ENCODE data around the gene LRRC72. TPM values are rescaled to one million over a fixed set of nuclear protein-coding genes. Genes with fewer than 3 reads are reported as not detected.

Gene LRRC72
- not detected in 3 replicates for polyA plus RNA-seq
- polyA plus RNA-seq (2011; ENCODE audit: low read depth), result not detected
- not detected in 2 replicates for polyA plus RNA-seq (2011; cell fraction: cytosol; rRNA removed)
- polyA plus RNA-seq (2011; cell fraction: nucleus; rRNA removed), result not detected in 2 replicates
- polyA plus RNA-seq (2012; ENCODE audit: low replicate concordance), result not detected in 2 replicates
- polyA minus RNA-seq, result not detected in 3 replicates
- not detected for polyA minus RNA-seq (2011; cell fraction: cytosol; rRNA and poly(A)+ RNA removed)
- polyA minus RNA-seq (2011; cell fraction: nucleus; rRNA and poly(A)+ RNA removed), result not detected in 2 replicates

DNA sequence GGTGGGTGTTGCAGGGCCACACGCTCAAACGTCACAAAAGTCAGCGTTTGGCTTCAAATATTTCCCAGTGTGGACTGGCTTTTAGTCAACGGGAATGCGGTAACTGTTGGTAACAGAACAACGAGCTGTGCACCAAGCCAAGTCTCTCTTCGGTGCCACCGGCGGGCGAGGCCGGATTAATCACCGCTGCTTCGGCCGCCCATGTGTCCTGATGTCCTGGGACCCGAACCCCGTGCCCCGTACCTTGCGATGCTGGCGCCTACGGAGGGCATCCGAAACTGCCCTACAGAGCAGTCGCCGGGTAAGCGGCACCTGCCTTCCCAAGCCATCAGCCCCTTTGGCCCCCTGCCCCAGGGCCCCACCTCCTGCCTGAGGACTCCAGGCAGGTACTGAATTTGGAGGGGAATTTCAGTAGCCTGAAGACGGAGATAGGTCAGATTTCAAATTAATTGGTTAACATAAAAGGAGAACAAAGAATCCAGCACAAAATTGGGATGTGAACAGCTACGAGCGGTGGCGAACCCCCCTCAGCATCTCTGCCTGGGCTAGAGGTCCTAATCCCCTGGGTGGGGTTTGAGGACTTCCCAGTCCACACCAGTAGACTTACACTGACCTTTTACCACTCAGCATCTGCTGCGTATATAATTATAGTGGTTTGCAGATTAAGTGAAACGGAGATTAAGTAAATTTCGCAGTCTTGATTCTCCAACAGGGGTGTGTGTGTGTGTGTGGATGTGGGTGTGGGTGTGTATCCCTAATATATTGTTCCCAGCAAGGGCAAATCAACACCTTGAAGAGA lies at the start of gene LRRC72:
Gene LRRC72, plus strand, starts transcription at position 84 of the 799 bp plus-strand sequence. Its CDS starts 128 bp downstream, at position 212.
- H3K4me1 ChIP-seq (ENCODE audit: control insufficient read depth, extremely low read depth, insufficient read depth, low read length), result no peaks in the 10 kb centered on the region
- FAIRE-seq, result no peak
- dilution Hi-C loops (cut with MboI; ENCODE audit: extremely low pct_ligation_motif_present, low sequenced_read_pairs), result no loop called here
- no peaks in the 10 kb centered on the region for H3K9me3 ChIP-seq (ENCODE audit: control insufficient read depth, low read depth, low read length)
- no peak within 1 kb of the TSS for H3K4me3 ChIP-seq (ENCODE audit: control insufficient read depth in 2 of 3, extremely low read depth in 1 of 3, insufficient read depth in 2 of 3, low read depth in 1 of 3, low read length in 3 of 3)
- TF ChIP-seq EZH2 (IDR thresholded peaks at IDR 0.05; ENCODE audit: low read length), result no peak
- TF ChIP-seq, protein P1, sequence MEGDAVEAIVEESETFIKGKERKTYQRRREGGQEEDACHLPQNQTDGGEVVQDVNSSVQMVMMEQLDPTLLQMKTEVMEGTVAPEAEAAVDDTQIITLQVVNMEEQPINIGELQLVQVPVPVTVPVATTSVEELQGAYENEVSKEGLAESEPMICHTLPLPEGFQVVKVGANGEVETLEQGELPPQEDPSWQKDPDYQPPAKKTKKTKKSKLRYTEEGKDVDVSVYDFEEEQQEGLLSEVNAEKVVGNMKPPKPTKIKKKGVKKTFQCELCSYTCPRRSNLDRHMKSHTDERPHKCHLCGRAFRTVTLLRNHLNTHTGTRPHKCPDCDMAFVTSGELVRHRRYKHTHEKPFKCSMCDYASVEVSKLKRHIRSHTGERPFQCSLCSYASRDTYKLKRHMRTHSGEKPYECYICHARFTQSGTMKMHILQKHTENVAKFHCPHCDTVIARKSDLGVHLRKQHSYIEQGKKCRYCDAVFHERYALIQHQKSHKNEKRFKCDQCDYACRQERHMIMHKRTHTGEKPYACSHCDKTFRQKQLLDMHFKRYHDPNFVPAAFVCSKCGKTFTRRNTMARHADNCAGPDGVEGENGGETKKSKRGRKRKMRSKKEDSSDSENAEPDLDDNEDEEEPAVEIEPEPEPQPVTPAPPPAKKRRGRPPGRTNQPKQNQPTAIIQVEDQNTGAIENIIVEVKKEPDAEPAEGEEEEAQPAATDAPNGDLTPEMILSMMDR (optimal IDR thresholded peaks at IDR 0.05 in 1 of 3, IDR thresholded peaks at IDR 0.05 in 1 of 3, conservative IDR thresholded peaks at IDR 0.05 in 1 of 3; ENCODE audit: extremely low read depth in 1 of 3, insufficient read depth in 2 of 3, low read length in 3 of 3), result no peak
- H3K9me1 ChIP-seq (ENCODE audit: control insufficient read depth, extremely low read depth, insufficient read depth, low read length), result no peaks in the 10 kb centered on the region
- H3K36me3 ChIP-seq (ENCODE audit: control insufficient read depth in 2 of 2, extremely low read depth in 1 of 2, insufficient read depth in 2 of 2, low read length in 2 of 2), result no peaks in the 10 kb centered on the region
- H4K20me1 ChIP-seq (ENCODE audit: control insufficient read depth, extremely low read depth, insufficient read depth, low read length), result no peaks in the 10 kb centered on the region
- no peak for DNase-seq (ENCODE audit: low read depth, low spot score)
- no peak within 1 kb of the TSS for H3K4me2 ChIP-seq (ENCODE audit: control insufficient read depth, extremely low read depth, insufficient read depth, low read depth, low read length)
- H3K9ac ChIP-seq (ENCODE audit: control insufficient read depth, extremely low read depth, insufficient read depth, low read length), result no peak within 1 kb of the TSS
- no peak within 1 kb of the TSS for H3K27ac ChIP-seq (ENCODE audit: control insufficient read depth, insufficient read depth, low read length)
- no peak within 1 kb of the TSS for H2AFZ ChIP-seq (ENCODE audit: control insufficient read depth, low read length)
- H3K79me2 ChIP-seq (ENCODE audit: control insufficient read depth, insufficient read depth, low read length), result no peaks in the 10 kb centered on the region
- no peaks in the 10 kb centered on the region for H3K27me3 ChIP-seq (ENCODE audit: control insufficient read depth, extremely low read depth, insufficient read depth, low read length)

DNA sequence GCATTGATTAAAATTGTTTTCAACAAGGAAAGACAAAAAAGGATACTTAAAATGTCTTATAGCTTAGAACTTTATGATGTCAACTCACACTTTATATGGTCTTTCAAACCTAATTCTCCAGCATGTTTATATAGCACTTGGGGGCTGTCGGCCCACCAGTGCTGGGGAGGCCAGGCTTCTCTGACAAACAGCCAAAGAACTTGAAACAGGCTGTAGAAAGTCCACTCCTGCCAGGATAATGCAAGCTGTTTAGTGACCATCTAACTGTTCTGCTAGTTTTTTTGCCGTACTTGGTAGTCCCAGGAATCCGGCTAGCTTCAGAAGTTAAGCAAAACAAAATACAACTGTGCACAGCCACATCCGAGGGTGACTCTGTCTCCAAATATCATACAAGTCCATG lies 47.5 kb upstream of the LRRC72 start:
- H3K4me3 ChIP-seq (ENCODE audit: control insufficient read depth in 2 of 3, extremely low read depth in 1 of 3, insufficient read depth in 2 of 3, low read depth in 1 of 3, low read length in 3 of 3), result no peak overlapping the region
- H3K9ac ChIP-seq (ENCODE audit: control insufficient read depth, extremely low read depth, insufficient read depth, low read length), result no peak overlapping the region
- no peak overlapping the region for H3K4me2 ChIP-seq (ENCODE audit: control insufficient read depth, extremely low read depth, insufficient read depth, low read depth, low read length)
- H3K4me1 ChIP-seq (ENCODE audit: control insufficient read depth, extremely low read depth, insufficient read depth, low read length), result no peaks in the 10 kb centered on the region
- no peaks in the 10 kb centered on the region for H3K79me2 ChIP-seq (ENCODE audit: control insufficient read depth, insufficient read depth, low read length)
- DNase-seq (ENCODE audit: low read depth, low spot score) (no peak), FAIRE-seq (no peak)
- no peaks in the 10 kb centered on the region for H3K9me3 ChIP-seq (ENCODE audit: control insufficient read depth, low read depth, low read length)
- no peaks in the 10 kb centered on the region for H3K9me1 ChIP-seq (ENCODE audit: control insufficient read depth, extremely low read depth, insufficient read depth, low read length)
- H4K20me1 ChIP-seq (ENCODE audit: control insufficient read depth, extremely low read depth, insufficient read depth, low read length), result no peaks in the 10 kb centered on the region
- no peaks in the 10 kb centered on the region for H3K27me3 ChIP-seq (ENCODE audit: control insufficient read depth, extremely low read depth, insufficient read depth, low read length)
- no peak overlapping the region for H3K27ac ChIP-seq (ENCODE audit: control insufficient read depth, insufficient read depth, low read length)
- TF ChIP-seq, protein P1 (optimal IDR thresholded peaks at IDR 0.05 in 1 of 3, IDR thresholded peaks at IDR 0.05 in 1 of 3, conservative IDR thresholded peaks at IDR 0.05 in 1 of 3; ENCODE audit: extremely low read depth in 1 of 3, insufficient read depth in 2 of 3, low read length in 3 of 3), result no peak
- no peak overlapping the region for H2AFZ ChIP-seq (ENCODE audit: control insufficient read depth, low read length)
- dilution Hi-C loops (cut with MboI; ENCODE audit: extremely low pct_ligation_motif_present, low sequenced_read_pairs), result no loop called here
- no peaks in the 10 kb centered on the region for H3K36me3 ChIP-seq (ENCODE audit: control insufficient read depth in 2 of 2, extremely low read depth in 1 of 2, insufficient read depth in 2 of 2, low read length in 2 of 2)

All from keratinocyte (primary cell).